RWPE2 (cell line): ENCODE results near the gene NRG2.

Experiments used
- ATAC-seq: fragments of 200-7000 bp; cut with Tn5 transposase; 3 replicates; pipeline ENCODE4 v1.9.1; 2021; ENCODE audit warnings: low read depth
- DNase-seq: peaks from one replicate; pipeline ENCODE4 v3.0.0-alpha.2; 2020; ENCODE audit warnings: low spot score
- H3K27ac ChIP-seq: fragments of 450-650 bp; 2 replicates; pipeline ENCODE4 v1.5.1; 2017; ENCODE audit warnings: mild to moderate bottlenecking; ENCODE audit not compliant: poor library complexity, severe bottlenecking
- H3K27me3 ChIP-seq: fragments of 250-450 bp; sonication (Bioruptor Pico); 2 replicates; pipeline ENCODE4 v1.5.1; 2021; ENCODE audit warnings: mild to moderate bottlenecking, moderate library complexity; ENCODE audit not compliant: insufficient read depth, poor library complexity, severe bottlenecking
- H3K36me3 ChIP-seq: fragments of 250-450 bp; sonication (Bioruptor Pico); 2 replicates; pipeline ENCODE4 v1.5.1; 2020; ENCODE audit warnings: low read depth, mild to moderate bottlenecking, moderate library complexity
- H3K4me1 ChIP-seq: fragments of 250-450 bp; sonication (Bioruptor Pico); 2 replicates; pipeline ENCODE4 v1.5.1; 2021; ENCODE audit warnings: mild to moderate bottlenecking, moderate library complexity; ENCODE audit not compliant: insufficient read depth, poor library complexity, severe bottlenecking
- H3K4me3 ChIP-seq: fragments of 250-450 bp; sonication (Bioruptor Pico); 2 replicates; pipeline ENCODE4 v1.5.1; 2021; ENCODE audit warnings: mild to moderate bottlenecking, moderate library complexity; ENCODE audit not compliant: severe bottlenecking
- H3K9me3 ChIP-seq: fragments of 250-450 bp; sonication (Bioruptor Pico); 2 replicates; pipeline ENCODE4 v1.5.1; 2021; ENCODE audit warnings: mild to moderate bottlenecking, moderate library complexity; ENCODE audit not compliant: severe bottlenecking
- TF ChIP-seq, protein P1 (sequence below): fragments of 450-650 bp; IDR thresholded peaks from one replicate; pipeline ENCODE4 v1.5.1; 2017; ENCODE audit warnings: mild to moderate bottlenecking, moderate library complexity; ENCODE audit not compliant: poor library complexity, severe bottlenecking

Gene NRG2

DNA sequence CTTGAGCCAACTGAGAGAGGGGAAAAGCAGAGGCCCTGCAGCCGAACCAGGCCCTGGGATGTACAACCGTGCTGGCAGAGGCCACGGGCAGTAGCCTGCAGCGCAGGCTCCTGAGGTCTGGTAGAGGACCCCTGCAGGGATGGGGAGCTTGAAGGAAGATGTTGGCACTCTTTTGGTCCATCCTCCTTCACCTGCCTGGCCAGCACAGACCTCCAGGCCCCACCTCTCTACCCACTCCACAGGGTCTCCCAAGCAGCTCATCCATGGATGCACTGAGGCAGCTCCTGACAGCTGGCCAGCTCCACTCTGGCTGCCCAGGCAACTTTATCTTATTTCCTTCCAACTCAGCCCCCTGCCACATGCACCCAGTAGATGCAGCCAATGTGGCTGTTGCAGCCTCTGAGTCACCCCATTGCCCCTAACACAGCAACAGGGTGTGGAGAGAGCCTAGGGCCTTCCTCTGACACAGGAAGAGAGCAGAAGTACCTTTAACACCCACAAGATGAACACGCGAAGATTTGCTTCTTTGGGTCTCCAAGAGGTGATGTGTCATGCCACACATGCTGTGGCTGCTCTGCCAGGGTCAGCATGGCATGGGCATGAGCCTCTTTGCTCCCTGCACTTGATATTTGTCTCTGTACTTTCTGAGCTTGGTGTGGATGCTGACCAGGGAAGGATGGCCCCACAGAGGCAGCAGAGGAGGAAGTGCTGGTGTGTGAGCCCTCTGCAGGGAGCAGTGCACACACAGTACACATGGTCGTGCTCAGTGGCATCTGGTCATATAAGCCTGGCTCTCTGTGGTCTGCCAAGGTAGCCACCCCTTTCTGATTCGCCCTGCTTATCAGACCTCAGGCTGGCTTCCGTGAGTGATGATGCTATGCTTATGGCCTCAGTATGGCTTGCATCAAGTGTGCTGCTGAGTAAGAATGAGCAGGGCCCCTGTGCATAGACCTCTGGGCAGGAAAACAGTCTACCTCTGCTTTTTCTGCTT is 117.2 kb downstream of the NRG2 start:
- Histone ChIP-seq H3K27ac (no peak overlapping the region), H3K36me3 (no peaks in the 10 kb centered on the region), H3K4me1 (no peaks in the 10 kb centered on the region), H3K9me3 (no peaks in the 10 kb centered on the region), H3K27me3 (peaks cover 3% of the 10 kb centered on the region), H3K4me3 (no peak overlapping the region)
- TF ChIP-seq, protein P1, sequence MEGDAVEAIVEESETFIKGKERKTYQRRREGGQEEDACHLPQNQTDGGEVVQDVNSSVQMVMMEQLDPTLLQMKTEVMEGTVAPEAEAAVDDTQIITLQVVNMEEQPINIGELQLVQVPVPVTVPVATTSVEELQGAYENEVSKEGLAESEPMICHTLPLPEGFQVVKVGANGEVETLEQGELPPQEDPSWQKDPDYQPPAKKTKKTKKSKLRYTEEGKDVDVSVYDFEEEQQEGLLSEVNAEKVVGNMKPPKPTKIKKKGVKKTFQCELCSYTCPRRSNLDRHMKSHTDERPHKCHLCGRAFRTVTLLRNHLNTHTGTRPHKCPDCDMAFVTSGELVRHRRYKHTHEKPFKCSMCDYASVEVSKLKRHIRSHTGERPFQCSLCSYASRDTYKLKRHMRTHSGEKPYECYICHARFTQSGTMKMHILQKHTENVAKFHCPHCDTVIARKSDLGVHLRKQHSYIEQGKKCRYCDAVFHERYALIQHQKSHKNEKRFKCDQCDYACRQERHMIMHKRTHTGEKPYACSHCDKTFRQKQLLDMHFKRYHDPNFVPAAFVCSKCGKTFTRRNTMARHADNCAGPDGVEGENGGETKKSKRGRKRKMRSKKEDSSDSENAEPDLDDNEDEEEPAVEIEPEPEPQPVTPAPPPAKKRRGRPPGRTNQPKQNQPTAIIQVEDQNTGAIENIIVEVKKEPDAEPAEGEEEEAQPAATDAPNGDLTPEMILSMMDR, result no peak
- DNase-seq (no peak), ATAC-seq (peak; percentile 45; the same call in 1 of the 3 replicates)

DNA sequence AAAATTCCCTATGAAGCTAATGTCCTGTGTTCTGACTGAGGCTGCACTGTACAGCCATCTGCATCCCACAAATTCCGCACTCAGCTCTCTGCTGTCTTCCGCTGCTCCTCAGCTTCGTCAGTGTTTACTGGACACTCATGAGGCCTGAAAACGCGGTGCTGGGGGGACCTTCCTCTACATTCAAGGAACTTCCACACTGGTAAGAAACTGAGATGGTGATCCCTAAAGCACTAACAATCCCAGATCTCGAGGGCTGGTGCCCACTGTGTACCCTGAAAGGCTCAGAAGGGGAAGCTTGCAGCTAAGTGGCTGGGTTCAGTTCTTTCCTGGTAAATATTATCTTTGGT is 117.9 kb downstream of the NRG2 start:
- Histone ChIP-seq H3K27ac (no peak overlapping the region), H3K4me1 (no peaks in the 10 kb centered on the region), H3K9me3 (no peaks in the 10 kb centered on the region), H3K27me3 (peaks cover 4% of the 10 kb centered on the region), H3K36me3 (no peaks in the 10 kb centered on the region), H3K4me3 (no peak overlapping the region)
- ATAC-seq, result no peak
- TF ChIP-seq, protein P1, result no peak
- no peak for DNase-seq

DNA sequence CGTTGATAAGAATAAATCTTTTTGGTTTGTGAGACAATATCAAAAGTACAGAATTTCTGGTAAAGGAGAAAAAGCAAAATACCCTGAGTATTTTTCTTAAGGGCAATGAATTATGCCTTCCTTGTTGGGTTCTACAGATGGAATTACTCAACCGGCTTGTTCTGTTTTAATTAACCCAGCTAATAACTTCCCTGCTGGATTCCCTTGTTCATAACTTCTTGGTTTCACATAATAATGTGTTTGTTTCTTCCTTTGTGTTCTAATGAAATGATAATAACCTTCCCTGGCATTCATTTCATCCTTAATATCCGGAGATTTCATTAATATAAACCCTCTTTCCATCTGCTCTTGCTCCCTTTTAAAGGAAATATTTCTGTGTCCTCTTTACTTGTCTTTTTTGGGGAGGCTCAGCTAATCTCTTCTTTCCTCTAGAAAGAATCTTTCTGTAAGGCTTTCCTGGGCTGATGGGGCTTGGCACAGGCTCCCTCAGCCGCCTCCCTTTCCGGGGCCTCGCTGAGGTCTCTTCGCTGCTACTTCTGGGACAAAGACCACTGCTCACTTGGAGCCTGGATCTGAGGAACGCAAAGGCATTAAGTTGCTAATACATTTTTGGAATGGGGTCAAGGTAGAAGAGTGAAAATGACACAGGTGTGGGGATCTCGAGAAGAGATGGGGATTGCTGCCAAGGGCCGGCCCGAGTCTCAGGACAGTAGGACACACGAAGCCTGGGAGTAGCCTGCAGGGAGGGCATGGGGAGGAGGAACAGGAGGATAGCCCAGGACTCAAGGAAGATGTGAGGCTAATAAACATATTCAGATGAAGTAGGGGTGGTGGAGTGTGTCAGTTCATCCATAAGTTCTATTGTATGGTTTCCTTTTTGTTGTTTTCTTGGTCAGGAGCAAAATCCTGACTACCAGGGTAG is 118.5 kb downstream of the NRG2 start:
- H3K27me3 ChIP-seq, result peaks cover 4% of the 10 kb centered on the region
- no peaks in the 10 kb centered on the region for H3K36me3 ChIP-seq
- TF ChIP-seq, protein P1, result no peak
- H3K27ac ChIP-seq, result no peak overlapping the region
- H3K4me1 ChIP-seq, result no peaks in the 10 kb centered on the region
- no peaks in the 10 kb centered on the region for H3K9me3 ChIP-seq
- DNase-seq (no peak), ATAC-seq (no peak)
- no peak overlapping the region for H3K4me3 ChIP-seq

DNA sequence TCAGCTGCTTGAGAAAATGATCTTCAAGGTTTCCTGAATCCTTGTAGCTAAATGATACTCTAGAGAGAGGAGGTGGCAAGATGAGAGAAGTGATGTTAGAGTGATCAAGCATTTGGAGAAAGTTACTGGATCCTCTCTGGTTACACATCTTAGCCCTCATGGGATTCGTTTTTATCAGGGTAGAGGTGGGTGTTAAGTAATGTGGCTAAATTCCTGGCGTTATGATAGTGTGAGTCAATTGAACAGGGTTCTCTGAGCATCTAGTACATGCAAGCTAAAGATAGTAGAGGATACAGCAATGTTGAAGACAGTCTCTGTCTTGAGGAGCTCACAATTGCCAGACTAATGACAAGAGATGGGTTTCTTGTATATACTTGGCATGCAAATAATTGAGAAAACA is 123.8 kb downstream of the NRG2 start:
- Histone ChIP-seq H3K27me3 (peaks cover 4% of the 10 kb centered on the region), H3K27ac (no peak overlapping the region), H3K4me3 (no peak overlapping the region), H3K36me3 (no peaks in the 10 kb centered on the region; the same call in 1 of the 2 replicates), H3K4me1 (no peaks in the 10 kb centered on the region), H3K9me3 (no peaks in the 10 kb centered on the region)
- ATAC-seq (0 out of 3 replicates have a peak, but pooled peaks have one; percentile 14), DNase-seq (no peak)
- TF ChIP-seq, protein P1, result no peak
